ENCODE measurements around the gene IL4R.
"Not testable (repeated sequence)": the region's sequence is repeated elsewhere in the genome, so short reads cannot be mapped to it uniquely, and the experiment has no call there.

IL4R gene

DNA sequence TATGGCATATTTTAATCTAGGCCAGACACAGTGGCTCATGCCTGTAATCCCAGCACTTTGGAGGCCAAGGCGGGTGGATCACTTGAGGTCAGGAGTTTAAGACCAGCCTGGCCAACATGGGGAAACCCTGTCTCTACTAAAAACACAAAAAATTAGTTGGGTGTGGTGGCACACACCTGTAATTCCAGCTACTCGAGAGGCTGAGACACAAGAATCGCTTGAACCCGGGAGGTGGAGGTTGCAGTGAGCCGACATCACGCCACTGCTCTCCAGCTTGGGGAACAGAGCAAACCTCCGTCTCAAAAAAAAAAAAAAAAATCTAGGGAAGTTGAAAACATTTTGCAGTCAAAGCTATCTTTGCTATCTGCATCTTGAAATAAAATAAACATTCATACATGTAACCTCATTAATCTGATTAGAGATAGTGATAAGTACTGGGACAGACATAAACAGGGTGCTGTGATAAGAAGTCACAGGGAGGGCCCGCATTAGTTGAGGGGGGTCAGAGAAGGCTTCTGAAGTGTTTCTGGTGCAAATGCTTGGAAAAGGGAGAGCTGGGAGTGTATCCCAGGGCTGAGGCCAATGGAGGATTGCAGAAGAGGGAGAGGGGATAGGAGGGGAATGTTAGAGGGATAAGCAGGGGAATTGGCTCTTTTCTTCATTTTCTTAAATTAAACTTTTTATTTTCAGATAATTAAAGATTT is 15.8 kb downstream of the IL4R start:
- not testable (repeated sequence) for DNase-seq (ENCODE audit: low read depth)

DNA sequence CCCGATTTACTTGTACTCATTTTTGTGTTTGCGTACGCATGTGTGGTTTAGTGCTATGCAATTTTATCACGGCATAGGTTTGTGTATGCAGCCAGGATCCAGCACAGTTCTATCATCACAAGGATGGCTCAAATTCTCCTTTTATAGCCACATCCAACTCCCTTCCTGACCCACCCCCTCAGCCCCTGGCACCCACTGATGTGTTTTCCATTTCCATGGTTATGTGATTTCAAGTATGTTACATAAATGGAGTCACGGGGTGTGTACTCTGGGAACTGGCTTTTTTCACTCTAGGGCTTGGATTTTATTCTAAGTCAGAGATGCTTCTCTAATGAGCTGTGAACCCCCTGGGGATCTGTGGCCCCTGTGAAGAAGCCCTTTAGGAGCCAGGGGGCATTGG is 16.8 kb downstream of the IL4R start:
- no peak for DNase-seq (ENCODE audit: low read depth)

DNA sequence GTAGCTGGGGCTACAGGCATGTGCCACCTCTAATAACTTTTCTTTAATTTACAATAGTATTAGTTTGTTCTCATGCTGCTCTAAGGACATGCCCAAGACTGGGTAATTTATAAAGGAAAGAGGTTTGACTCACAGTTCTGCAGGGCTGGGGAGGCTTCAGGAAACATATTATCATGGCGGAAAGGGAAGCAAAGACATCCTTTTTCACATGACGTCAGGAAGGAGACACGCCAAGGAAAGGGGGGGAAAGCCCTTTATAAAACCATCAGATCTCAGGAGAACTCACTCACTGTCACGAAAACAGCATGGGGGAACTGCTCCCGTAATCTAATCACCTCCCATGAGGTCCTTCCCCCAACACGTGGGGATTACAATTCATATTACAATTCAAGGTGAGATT is 18.3 kb downstream of the IL4R start:
- no peak for DNase-seq (ENCODE audit: low read depth)

DNA sequence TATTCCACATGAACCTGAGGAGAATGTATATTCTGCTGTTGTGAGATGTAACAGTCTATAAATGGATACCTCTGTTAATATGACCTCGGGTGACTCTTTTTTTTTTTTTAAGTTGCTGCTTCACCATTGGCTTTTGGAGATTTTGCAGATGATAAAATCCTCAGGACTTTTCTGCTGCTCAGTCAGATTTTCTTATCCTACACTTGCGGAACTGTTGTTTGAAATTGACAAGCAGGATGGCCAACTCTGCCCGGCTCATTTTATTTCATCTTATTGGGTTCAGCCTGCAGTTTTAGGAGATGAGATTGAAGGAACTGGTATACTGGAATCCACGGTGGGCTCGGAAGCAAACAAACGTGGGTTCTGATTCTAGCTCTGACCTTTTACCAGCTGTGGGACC is 19.3 kb downstream of the IL4R start:
- no peak for DNase-seq (ENCODE audit: low read depth)

DNA sequence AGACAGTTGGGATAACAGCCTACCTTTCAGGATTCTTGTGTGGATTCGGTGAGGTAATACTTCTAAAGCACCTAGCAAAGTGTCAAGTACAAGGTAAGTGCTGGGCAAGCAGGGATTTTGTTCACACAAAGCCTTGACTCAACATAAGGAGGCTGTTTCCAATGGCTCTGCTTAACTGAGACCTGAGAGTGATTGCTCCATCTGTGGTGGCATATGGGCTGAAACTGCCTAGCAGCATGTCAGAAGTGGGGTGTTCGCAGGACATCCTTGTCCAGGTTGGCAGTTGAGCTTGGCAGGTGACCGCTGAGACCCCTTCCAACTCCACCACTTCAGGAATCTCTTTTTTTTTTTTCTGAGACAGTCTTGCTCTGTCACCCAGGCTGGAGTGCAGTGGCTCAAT is 19.8 kb downstream of the IL4R start:
- no peak for DNase-seq (ENCODE audit: low read depth)

DNA sequence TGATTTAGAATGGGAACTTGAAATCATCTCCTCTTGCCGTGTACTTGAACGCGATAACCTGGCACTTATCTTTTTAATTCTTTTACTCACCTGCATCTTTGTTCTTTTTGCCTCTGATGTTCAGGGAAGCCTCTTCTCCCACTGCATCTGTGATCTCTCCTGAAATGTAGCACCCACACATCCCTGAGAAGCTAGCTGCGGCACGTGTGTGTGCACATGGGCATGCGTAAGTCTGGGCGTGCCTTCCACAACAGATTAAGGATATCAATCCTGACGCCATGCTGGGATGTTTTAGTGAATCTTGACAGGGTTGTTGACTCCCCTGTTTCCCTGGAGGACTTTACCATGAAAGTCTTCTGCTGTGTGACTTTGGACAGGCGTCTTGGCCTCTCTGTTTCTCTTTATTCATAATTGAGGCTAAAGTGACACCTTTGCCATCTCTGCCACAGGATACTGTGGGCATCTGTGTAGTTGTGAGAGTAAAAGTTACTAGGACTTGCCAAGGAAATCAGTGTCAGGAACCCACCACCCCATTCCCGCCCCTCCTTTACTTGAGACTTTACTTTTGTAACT is 20.5 kb downstream of the IL4R start:
- DNase-seq (ENCODE audit: low read depth), result no peak

DNA sequence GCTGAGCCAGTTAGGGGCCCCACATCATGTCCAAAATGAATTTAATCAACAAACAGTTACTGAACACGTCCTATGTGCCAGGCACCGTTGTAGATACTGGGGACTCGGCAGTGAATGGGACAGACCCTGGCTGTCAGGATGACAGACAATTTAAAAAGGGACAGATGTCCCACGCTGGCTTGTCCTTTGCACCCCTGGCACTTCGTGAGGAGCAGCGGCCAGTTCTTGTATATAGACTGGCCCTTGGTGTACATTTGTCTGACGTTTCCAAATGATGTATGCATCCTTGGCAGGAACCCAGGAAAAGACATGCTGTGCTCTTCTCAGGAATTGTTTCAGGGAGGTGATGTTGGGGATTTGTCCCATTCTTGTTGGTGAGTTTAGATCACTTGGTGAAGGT is 21.1 kb downstream of the IL4R start:
- no peak for DNase-seq (ENCODE audit: low read depth)

DNA sequence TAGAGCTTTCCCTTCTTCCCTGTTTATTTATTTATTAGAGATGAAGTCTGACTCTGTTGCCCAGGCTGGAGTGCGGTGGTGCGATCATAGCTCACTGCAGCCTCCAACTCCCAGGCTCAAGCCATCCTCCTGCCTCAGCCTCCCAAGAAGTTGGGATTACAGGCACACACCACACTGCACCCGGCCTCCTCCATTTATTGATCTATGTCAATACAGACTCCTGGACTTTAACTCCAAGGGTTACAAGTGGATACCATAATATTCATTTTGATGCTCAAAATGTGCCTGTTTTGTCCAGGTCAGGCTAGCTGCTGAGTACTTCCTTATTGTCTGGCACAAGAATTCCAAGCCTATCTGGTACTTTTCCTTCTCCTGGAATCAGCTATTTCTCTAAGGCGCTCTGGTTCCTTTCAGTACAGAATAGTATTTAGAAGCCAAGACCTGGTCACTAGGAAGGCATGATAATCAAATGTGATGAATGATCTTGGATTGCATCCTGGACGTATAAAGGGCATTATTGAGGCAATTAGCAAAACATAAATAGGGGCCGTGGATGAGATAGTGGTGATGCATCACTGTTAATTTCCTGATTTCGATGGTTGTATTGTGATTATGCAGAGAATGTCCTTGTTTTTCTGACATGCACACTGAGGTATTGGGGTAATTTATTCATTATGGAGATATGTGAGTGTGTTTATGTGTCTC is 21.7 kb downstream of the IL4R start:
- DNase-seq (ENCODE audit: low read depth), result no peak

- DNase-seq (ENCODE audit: low read depth), result no peak
Observed at GRCh38 chr16:27337024-27337423, 23.2 kb downstream of the IL4R start.

DNA sequence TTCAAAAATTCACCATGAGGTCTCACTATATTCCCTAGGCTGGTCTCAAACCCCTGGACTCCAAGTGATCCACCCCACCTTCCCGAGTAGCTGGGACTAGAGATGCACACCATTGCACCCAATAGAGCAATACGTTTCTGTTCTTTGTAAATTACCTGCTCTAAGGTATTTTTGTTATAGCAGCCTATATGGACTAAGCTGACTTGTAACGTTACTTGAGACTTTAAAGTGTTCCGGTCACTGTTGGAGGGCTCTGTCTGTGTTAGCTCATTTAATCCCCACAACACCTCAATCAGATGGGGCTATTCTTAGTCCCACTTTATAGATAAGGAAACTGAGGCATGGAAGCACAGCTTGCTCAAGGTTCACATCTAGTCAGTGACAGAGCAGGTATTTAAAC is 25.4 kb downstream of the IL4R start:
- DNase-seq (ENCODE audit: low read depth), result no peak

GRCh38 chr16:27340654-27341053 is 26.9 kb downstream of the IL4R start:
- DNase-seq (ENCODE audit: low read depth), result no peak

GRCh38 chr16:27341549-27341948 is 27.8 kb downstream of the IL4R start:
- no peak for DNase-seq (ENCODE audit: low read depth)

DNA sequence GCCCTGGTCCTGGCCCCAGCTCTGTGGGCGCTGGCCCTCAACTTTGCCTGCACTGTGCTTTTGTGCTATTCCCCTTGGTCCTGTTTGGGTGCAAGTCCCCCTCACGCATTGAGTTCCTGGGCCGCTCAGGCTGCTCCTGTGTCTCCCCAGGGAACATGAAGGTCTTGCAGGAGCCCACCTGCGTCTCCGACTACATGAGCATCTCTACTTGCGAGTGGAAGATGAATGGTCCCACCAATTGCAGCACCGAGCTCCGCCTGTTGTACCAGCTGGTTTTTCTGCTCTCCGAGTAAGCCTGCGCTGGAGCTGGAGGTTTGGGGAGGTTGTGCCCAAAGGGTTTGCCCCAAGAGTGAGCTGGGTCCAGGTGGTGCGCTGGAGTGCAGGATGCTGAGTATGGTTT is 28.2 kb downstream of the IL4R start:
- DNase-seq (ENCODE audit: low read depth), result no peak

DNA sequence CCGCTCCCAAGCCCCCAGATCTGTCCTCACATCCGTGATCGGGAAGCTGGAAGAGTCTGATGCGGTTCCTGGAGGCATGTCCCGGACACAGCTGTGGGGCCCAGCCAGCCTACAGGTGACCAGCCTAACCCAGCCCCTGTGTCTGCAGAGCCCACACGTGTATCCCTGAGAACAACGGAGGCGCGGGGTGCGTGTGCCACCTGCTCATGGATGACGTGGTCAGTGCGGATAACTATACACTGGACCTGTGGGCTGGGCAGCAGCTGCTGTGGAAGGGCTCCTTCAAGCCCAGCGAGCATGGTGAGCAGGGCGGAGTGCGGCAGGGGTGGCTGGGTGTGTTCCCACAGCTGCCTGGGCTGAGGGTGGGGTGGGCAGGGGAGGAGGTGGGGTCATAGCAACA is 30.9 kb downstream of the IL4R start:
- DNase-seq (ENCODE audit: low read depth), result no peak

DNA sequence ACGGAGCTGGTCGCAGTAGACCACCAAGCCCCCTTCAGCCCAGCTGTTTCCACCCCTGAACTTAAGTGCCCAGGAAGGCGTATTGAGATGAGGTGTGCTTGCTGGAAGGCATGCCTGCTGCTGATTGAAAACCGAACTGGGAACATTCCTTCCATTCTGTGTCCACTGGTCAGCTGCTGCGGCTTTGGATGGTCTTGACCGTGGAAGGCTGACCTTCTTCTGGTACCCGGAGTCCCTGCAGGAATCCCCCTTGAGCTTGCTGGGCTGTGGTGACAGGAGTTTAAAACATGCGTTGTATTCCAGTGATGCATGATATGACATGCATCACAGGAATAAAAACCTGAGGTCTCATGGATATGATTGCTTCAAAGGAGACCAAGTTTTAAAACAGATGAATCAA is 31.4 kb downstream of the IL4R start:
- no peak for DNase-seq (ENCODE audit: low read depth)

- no peak for DNase-seq (ENCODE audit: low read depth)
Observed at GRCh38 chr16:27346819-27347218, 33.0 kb downstream of the IL4R start.

DNA sequence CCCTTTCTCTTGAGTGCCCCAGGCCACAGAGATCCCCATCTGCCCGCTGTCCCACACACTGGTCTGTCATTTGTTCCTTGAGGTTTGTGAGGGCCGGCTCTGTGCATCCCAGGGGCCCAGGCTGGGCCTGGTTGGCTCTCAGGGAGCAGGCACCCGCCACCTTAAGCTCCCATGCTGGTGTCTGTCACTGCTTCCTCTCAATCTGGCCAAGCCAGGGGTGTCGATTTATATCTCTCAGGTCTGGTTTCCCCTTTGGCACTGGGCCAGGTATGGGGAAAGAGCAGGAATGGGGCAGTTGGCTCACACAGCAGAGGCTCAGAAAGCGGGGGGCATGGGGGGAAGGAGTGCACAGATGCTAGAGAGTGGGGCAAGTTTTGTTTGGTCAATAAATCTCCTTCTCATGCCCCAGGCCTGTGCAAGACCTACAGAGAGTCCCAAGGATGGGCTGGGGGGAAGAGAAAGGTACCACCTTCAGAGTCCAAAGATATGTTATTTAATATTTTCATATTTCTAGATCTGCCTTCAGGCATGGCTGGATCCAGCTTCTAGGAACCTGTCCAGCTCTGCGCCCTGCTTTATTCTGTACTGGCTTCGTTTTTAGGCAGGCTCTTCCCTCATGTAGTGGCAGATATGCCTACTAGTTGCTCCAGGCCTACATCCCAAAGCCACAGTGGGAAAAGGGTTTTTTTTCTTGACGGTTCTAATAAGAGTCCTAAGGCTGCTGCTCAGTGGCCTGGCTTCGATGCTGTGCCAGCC is 34.3 kb downstream of the IL4R start:
- DNase-seq (ENCODE audit: low read depth), result no peak

DNA sequence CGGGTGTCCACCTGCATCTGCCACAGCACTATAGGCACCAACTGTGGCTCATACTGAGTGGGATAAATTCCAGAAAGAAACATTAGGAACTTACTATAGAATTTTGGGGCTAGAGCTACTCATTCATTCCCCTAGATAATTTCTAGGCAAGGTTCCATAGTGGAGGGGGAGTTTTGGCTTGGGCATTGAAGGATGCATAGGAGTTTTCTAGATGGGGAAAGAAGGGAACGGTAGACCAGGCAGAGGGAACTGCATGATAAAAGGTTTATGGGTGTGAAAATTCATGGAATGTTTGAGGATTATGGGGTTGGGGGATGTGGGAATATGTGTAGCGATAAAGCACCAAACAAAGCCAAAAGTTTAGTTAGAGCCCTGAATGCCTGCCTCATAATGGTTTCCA is 35.5 kb downstream of the IL4R start:
- DNase-seq (ENCODE audit: low read depth), result no peak

DNA sequence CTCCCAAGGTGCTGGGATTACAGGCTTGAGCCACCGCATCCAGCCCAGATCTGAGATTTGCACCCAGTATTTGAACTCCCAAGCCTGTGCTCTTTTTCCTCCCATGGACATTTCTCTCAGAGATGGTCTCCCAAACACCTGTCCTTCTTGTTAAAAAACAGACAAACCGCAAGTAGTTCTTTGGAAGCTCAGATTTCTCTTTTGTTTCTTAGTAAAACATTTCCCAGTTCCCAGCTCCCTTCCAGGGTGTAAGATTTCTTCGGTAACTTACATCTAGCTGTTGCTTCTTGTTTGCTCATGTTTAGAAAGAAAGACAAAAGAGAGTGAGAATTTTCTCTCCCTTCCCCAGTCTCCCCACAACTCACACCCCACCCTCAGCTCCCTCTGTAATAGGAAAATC is 36.2 kb downstream of the IL4R start:
- DNase-seq (ENCODE audit: low read depth), result no peak

DNA sequence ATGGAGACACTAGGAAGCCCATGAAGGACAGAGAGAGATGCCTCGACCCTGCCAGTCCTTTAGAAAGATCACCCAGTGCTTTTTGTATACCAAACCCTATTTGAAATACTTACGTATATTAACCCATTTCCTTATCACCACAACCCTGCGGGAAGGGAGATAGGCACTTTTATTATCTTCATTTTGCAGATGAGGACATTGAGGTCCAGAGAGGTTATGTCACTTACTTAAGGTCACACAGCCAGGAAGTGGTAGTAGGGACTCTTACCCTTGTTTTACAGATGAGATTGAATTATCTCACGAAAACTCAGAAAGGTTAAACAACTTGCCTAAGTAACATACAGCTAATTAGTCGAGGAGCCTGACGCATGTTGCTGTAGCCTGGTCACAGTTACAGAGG is 38.2 kb downstream of the IL4R start:
- no peak for DNase-seq (ENCODE audit: low read depth)

- DNase-seq (ENCODE audit: low read depth), result no peak
Observed at GRCh38 chr16:27353853-27354252, 40.1 kb downstream of the IL4R start.

GRCh38 chr16:27355610-27356009 is 41.8 kb downstream of the IL4R start:
- no peak for DNase-seq (ENCODE audit: low read depth)

GRCh38 chr16:27356794-27357193 is 43.0 kb downstream of the IL4R start:
- DNase-seq (ENCODE audit: low read depth), result no peak

All from HS-27A (cell line).